GM18951 (cell line): Measurements from ENCODE around the gene ORC3.

ENCODE experiments used
- POLR2A ChIP-seq: IDR thresholded peaks from 4 replicates; pipeline ENCODE4 v1.6.1; 2011; ENCODE audit warnings: mild to moderate bottlenecking; ENCODE audit not compliant: insufficient read length, insufficient read depth; ENCODE audit errors: extremely low read depth
- in situ Hi-C: fragments of 300-500 bp; cut with MboI; formaldehyde crosslinking; loops from one replicate; pipeline ENCODE4 v1.12.0; 2022; ENCODE audit warnings: low sequenced_read_pairs, mixed read lengths, inconsistent platforms; ENCODE audit not compliant: unreplicated experiment

The ORC3 gene

DNA sequence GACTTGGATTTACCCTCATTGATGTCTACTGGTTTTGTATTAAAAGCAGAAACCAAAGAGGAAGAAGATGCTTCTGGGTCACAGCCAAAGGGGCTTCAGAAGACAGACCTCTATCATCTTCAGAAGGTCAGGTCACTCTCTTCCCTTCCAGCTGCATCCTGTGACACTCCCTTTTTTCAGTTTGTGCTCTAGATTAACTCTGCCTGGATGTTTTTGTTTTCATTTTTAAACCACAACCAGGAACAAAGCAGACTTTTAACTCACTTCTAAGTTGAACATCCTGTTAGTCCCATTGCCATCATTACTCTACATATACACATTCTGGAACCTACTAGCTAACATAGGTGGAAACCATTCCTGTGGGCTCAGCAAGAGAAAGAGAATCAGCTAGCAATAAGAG, 66.9 kb downstream of the ORC3 start:
- in situ Hi-C loops, result no loop called here
- no peak for TF ChIP-seq POLR2A

DNA sequence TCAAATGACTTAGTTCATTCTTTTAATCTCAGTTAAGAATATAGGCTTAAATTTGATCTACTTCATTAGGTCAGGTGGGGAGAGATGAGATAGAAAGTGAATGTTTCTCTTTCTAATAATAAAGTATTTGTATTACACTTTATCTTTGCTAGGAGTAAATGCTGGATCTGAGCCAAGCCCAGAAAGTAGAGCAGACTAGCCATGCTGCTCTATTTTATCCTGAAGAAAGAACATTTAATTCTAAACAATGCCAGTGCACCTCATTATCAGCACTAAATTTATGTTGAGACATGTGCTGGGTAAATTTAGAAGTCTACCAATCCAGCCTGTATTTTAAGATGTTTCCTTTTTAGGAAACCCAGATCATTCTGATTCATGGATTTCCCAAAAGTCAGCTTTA, 68.6 kb downstream of the ORC3 start:
- no peak for TF ChIP-seq POLR2A
- in situ Hi-C loops, result no loop called here

DNA sequence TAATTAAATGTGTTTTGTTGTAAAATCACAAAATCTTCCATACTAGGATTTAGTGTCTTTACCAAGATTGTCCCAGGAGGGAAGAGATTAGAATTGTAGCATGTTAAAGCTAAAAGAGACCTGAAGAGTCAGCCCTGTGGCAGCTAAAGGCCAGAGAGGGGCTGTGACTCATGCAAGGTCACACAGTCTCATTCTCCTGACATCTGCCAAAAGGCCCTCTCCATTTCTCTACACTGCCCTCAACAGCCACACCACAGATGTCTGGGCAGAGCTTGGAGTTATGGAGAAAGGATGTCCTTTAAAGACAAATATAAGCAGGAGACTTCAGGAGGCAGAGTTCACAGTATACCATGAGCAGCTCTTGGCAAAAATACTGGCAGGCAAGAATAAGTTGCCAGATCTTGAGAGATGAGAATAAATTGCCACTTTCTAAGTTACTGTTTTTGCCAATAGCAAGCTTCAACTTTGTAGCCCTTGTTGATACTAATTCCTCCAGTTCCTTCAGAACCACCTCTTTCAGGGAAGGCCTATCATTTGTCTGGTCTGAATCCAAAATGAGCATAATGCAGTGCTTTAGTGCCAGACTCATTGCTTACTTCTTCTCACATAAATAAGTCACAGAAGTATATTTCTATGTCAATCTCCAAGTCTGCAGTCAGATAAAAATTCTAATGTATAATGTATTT, 70.4 kb downstream of the ORC3 start:
- in situ Hi-C loops, result no loop called here
- TF ChIP-seq POLR2A, result no peak

DNA sequence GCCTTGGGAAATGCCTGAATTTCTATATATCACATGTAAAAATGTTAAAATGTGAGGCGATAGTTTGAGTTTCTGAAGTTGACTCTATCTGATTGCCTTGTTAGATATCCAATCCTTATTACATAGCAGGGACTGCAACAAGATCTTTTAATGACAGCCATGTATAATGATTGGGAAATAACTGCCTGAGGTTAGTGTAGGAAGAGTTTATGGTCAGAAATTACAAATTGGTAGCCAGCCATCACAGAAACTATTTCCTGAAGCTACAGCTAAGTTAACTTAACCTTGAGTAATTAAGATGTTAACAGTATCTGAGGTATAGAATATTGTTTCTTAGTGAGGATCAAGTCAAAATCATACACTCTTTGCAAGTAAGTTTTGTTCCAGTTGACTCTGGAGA, 71.1 kb downstream of the ORC3 start:
- in situ Hi-C loops, result no loop called here
- no peak for TF ChIP-seq POLR2A

DNA sequence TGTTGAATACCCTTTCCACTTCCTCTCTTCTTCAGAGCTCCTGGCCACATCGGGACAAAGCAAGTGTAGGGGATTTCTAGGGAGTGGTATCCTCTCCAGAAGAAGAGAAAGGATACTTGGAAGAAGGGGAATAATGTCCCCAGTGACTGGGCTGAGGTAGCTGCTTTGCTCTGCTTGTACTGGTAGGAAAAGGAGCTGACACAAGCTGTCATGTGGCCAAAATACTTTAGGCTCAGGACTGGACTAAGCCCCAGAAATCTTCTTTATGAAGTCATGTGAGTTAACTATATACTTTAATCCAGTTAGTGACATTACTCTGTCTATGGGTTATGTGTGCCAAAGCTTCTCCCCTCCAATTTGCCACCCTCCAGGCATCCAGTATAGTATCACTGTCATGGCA, 71.6 kb downstream of the ORC3 start:
- no peak for TF ChIP-seq POLR2A
- in situ Hi-C loops, result no loop called here

DNA sequence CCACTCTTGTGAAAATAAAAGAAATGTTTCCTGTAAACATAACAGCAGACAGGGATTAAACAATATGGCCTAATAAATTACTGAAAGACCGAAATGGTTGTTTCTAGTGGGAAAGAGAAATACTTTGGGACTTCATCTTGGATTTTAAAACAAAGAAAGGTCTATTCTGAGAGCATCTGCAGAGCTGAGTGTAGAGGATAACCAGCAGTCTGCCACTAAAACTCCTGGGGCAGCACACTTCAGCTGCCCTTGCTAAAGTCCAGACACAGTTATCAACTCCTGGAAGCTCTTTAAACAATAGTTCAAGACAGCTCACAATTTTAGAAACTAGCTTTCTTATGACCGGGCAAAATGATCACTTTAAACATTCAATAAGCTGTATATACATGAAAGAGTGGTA, 73.5 kb downstream of the ORC3 start:
- in situ Hi-C loops, result no loop called here
- no peak for TF ChIP-seq POLR2A

DNA sequence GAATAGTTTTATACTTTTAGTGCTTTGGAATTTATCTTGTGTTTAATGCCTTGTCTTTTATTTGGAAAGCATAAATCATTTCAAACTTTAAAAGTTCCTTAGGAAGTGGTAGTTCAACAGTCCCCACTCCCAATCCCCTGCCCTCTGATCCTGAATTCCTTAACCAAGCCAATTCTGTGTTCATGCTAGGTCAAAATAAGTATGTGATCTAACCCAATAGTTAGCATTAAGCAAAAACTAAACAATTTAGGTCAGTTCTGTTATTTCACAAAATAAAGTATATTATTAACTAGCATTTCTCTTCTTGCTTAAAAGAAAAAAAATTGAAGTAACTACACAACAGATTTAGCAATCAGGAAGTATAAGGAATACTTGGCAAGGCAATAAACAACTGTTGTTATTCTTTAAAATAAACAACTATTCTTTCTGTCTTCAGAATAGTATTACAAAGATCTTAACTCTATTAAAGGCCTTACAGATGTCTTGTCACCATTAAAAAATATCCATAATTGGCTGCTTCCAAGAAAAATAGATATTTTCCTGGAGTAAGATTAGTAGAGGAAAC, 75.1 kb downstream of the ORC3 start:
- TF ChIP-seq POLR2A, result no peak
- in situ Hi-C loops, result no loop called here

DNA sequence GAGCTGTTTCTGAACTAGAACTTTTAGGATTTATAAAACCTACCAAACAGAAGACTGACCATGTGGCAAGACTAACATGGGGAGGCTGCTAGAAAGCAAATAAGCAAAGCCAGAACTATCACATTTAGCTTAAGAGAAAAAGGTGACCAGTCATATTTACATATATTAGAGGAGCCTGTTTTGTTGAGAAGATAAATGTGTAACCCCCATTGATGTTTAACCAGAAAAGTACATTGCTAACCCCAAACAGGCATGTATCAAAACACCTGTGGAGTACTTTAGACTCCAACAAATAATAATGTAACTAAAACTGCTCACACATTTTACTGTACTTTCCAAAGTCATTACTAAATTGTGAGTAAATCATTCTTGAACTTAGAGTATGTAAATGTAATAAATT, 77.1 kb downstream of the ORC3 start:
- no peak for TF ChIP-seq POLR2A
- in situ Hi-C loops, result no loop called here

DNA sequence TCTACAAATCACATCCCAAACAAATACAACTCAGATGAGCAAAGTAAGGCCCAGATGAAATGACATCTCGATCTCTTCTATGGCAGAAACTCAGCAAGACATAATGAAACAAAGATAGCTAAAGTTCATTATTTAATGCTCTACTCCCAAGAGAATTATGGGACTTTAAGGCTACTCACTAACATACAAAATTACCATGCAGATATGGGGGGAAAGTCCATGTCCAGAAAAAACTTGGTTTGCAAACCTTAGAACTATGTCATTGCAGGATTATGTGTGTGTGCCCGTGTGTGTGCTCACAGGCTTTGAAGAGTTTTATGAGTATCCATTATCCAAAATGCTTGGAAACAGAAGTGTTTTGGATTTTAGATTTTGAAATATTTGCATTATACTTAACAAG, 78.1 kb downstream of the ORC3 start:
- no peak for TF ChIP-seq POLR2A
- in situ Hi-C loops, result no loop called here

DNA sequence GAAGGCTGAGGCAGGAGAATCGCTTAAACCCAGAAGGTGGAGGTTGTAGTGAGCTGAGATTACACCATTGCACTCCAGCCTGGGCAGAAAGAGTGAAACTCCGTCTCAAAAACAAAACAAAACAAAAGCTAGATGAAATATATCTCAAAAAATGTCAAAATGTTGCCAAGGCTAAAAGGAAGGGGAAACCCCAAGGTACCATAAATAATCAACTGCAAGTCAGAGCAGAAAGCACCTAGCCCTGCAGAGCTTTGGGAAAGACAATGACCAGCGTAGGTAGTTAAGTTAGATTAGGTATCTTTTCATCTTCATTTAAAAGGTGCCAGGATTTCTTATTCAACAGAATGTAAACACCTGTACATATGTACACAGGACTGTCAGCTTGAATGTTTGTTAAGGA, 79.1 kb downstream of the ORC3 start:
- TF ChIP-seq POLR2A, result no peak

DNA sequence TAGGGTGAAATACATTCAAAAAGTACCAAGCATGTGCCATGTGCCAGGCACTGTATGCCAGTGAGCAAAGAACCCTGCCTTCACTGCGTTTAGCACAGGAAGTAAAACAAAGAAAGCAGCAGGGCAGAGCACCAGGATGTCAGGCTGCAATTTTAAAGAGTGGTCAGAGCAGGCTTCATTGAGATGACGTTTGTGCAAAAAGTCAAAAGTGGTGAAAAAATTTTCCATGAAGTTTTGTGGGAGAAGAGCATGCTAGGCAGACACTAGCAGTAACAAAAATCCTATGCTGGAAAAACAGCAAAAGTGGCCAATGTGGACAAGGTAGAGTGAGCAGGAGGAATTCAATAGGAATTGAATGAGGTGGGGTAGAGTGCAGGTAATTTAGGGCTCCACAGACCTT, 80.8 kb downstream of the ORC3 start:
- TF ChIP-seq POLR2A, result no peak
- in situ Hi-C loops, result no loop called here

More for the DNA sequence above, 79.1 kb downstream of the ORC3 start:
- in situ Hi-C loops, result no loop called here

DNA sequence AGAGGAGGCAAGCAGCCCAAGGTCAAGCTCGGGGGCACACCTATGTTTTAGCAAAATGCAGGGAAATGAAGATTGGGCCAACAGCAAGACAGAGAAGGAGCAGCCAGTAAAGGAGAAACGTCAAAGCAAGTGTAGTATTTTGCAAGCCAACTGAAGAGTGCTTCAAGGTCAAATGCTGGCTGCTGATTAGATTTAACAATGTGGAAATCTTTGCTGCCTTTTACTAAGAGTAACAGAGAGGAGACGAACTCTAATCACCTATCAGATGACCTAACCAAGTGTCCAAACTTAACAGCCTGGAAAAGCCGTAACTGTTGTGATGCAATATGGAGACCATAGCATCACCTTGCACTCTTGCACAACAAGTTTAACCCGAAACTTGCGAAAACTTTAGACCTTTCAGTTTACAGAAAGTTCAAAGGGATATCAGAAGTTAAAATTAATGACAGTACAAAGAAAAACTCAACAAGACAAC, 81.7 kb downstream of the ORC3 start:
- in situ Hi-C loops, result no loop called here
- no peak for TF ChIP-seq POLR2A

DNA sequence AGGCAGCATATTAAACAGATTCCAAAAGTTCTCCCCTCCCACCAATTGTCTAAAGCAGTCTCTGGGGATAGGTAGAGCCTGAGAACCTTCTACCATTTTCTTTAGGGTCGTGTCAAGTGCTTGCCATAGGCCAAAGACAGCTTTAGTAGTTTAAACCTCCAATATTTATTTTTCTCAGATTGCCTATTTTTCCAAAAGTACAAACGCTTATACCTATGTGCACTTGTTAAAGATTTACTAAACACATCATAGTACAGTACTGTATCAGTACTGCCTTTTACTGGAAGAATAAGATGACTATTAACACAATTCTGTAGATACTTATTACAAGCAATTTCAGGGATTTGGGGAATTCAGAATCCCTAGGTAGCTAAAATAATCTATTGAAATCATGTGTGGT, 82.7 kb downstream of the ORC3 start:
- in situ Hi-C loops, result no loop called here

DNA sequence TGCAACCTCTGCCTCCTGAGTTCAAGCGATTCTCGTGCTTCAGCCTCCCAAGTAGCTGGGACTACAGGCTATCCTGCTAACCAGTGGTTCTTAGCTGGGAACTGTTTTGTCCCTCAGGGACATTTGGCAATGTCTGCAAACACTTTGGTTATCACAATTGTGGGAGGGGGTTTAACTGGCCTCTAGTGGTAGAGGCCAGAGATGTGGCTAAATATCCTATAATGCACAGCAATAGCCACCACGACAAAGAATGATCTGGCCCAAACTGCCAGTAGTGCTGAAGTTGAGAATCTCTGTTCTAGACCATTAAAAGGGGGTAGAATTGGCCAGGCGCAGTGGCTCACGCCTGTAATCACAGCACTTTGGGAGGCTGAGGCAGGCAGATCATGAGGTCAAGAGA, 83.3 kb downstream of the ORC3 start:
- TF ChIP-seq POLR2A, result no peak
- in situ Hi-C loops, result no loop called here

More for the DNA sequence above, 82.7 kb downstream of the ORC3 start:
- no peak for TF ChIP-seq POLR2A
